Hematopoietic multipotent progenitor cell (in vitro differentiated cells): ENCODE measurements around the gene MECP2. TPM values are rescaled to one million over a fixed set of nuclear protein-coding genes. Genes with fewer than 3 reads are reported as not detected.
"Not testable (repeated sequence)": the region's sequence is repeated elsewhere in the genome, so short reads cannot be mapped to it uniquely, and the experiment has no call there.

Source experiments
- DNase-seq, 3 donors: peaks; one replicate each; pipeline ENCODE4 v3.0.0-alpha.2; 2011 to 2015; ENCODE audit warnings: low read depth in 2 of 3, low spot score in 2 of 3
- total RNA-seq: library from RNA; depleted of rRNA; stranded (reverse); fragments of >200 nt; gene quantifications from one replicate; pipeline ENCODE4 v1.2.3, GENCODE V29; 2012

The MECP2 gene
- total RNA-seq, 1 donor, result 25.3 TPM

- DNase-seq, result peak in 2 of 3 donors; percentile 74 to 84
Measured at GRCh38 chrX:154002215-154002719, 95.2 kb downstream of the MECP2 start.

- no peak for DNase-seq
Measured at GRCh38 chrX:154000051-154000450, 97.5 kb downstream of the MECP2 start.

- DNase-seq, result no peak
Measured at GRCh38 chrX:153999359-154000037, 98.0 kb downstream of the MECP2 start.

- DNase-seq, result no peak
Measured at GRCh38 chrX:153995504-153995903, 102.0 kb downstream of the MECP2 start.

- DNase-seq, result not testable (repeated sequence)
Measured at GRCh38 chrX:153994398-153994797, 103.1 kb downstream of the MECP2 start.

- no peak for DNase-seq
Measured at GRCh38 chrX:153993978-153994377, 103.5 kb downstream of the MECP2 start.

- DNase-seq, result no peak
Measured at GRCh38 chrX:153993079-153993478, 104.4 kb downstream of the MECP2 start.

GRCh38 chrX:153992180-153992579 lies 105.3 kb downstream of the MECP2 start:
- DNase-seq, result no peak

- DNase-seq, result no peak
Measured at GRCh38 chrX:153991013-153991580, 106.4 kb downstream of the MECP2 start.

GRCh38 chrX:153989973-153990655 lies 107.4 kb downstream of the MECP2 start:
- DNase-seq, result no peak

- no peak for DNase-seq
Measured at GRCh38 chrX:153988493-153988892, 109.0 kb downstream of the MECP2 start.

- DNase-seq, result no peak
Measured at GRCh38 chrX:153984351-153985178, 113.0 kb downstream of the MECP2 start.

- no peak for DNase-seq
Measured at GRCh38 chrX:153983321-153983801, 114.2 kb downstream of the MECP2 start.

GRCh38 chrX:153981771-153982533 lies 115.6 kb downstream of the MECP2 start:
- DNase-seq, result peak in 2 of 3 donors; percentile 58 to 79

- DNase-seq, result no peak
Measured at GRCh38 chrX:153981231-153981630, 116.3 kb downstream of the MECP2 start.

GRCh38 chrX:153980394-153980793 lies 117.1 kb downstream of the MECP2 start:
- DNase-seq, result not testable (repeated sequence)

GRCh38 chrX:153974726-153975286 lies 122.7 kb downstream of the MECP2 start:
- DNase-seq, result no peak

- DNase-seq, result no peak
Measured at GRCh38 chrX:153974003-153974725, 123.4 kb downstream of the MECP2 start.
